Astrocyte (in vitro differentiated cells and primary cell): ENCODE results near the gene KLHL22. TPM values are rescaled to one million over a fixed set of nuclear protein-coding genes. Genes with fewer than 3 reads are reported as not detected.

Experiments
- DNase-seq: peaks from one replicate; pipeline ENCODE4 v3.0.0-alpha.2; 2010; ENCODE audit warnings: low read depth
- FAIRE-seq: peaks from 2 replicates; lab custom pipeline; 2011; peaks lifted over from hg19 to GRCh38; lab: Jason Lieb, UNC
- H2AFZ ChIP-seq: 2 replicates; pipeline ENCODE4 v1.6.0; 2012; ENCODE audit warnings: low read depth, low read length, inconsistent platforms
- H3K27ac ChIP-seq: 2 replicates; pipeline ENCODE4 v1.5.1; 2011; ENCODE audit warnings: low read depth, low read length, inconsistent platforms
- H3K27me3 ChIP-seq: 2 replicates; pipeline ENCODE4 v1.6.0; 2011; ENCODE audit warnings: low read length, inconsistent platforms; ENCODE audit not compliant: insufficient read depth
- H3K36me3 ChIP-seq: 2 replicates; pipeline ENCODE4 v1.5.1; 2011; ENCODE audit warnings: low read length, inconsistent platforms; ENCODE audit not compliant: insufficient read depth
- H3K4me1 ChIP-seq: 2 replicates; pipeline ENCODE4 v1.5.1; 2011; ENCODE audit warnings: low read length, inconsistent platforms; ENCODE audit not compliant: insufficient read depth
- H3K4me2 ChIP-seq: 2 replicates; pipeline ENCODE4 v1.6.0; 2012; ENCODE audit warnings: low read length, inconsistent platforms
- H3K4me3 ChIP-seq: 2 replicates; pipeline ENCODE4 v1.5.1; 2011; ENCODE audit warnings: low read depth, mild to moderate bottlenecking, low read length, inconsistent platforms; ENCODE audit not compliant: insufficient read depth
- H3K79me2 ChIP-seq: 2 replicates; pipeline ENCODE4 v1.6.0; 2012; ENCODE audit warnings: mild to moderate bottlenecking, low read length, inconsistent platforms; ENCODE audit not compliant: insufficient read depth
- H3K9ac ChIP-seq: 2 replicates; pipeline ENCODE4 v1.6.0; 2012; ENCODE audit warnings: mild to moderate bottlenecking, low read length, inconsistent platforms
- H3K9me3 ChIP-seq: 2 replicates; pipeline ENCODE4 v1.5.1; 2012; ENCODE audit warnings: low read depth, mild to moderate bottlenecking, low read length, inconsistent platforms; ENCODE audit not compliant: insufficient read depth
- H4K20me1 ChIP-seq: 2 replicates; pipeline ENCODE4 v1.6.0; 2012; ENCODE audit warnings: low read length, inconsistent platforms; ENCODE audit not compliant: insufficient read depth
- H3K27ac Mint-ChIP-seq: one replicate; pipeline ENCODE4 v1.8.0; 2021; ENCODE audit warnings: mild to moderate bottlenecking, mixed read lengths; ENCODE audit not compliant: unreplicated experiment
- H3K27me3 Mint-ChIP-seq: one replicate; pipeline ENCODE4 v1.8.0; 2021; ENCODE audit warnings: low read depth, mixed read lengths; ENCODE audit not compliant: unreplicated experiment
- H3K36me3 Mint-ChIP-seq: one replicate; pipeline ENCODE4 v1.8.0; 2021; ENCODE audit warnings: low read depth, mixed read lengths; ENCODE audit not compliant: unreplicated experiment
- H3K4me1 Mint-ChIP-seq: one replicate; pipeline ENCODE4 v1.8.0; 2021; ENCODE audit warnings: low read depth, mixed read lengths; ENCODE audit not compliant: unreplicated experiment
- H3K4me3 Mint-ChIP-seq: one replicate; pipeline ENCODE4 v1.8.0; 2021; ENCODE audit warnings: mild to moderate bottlenecking, moderate library complexity, mixed read lengths; ENCODE audit not compliant: unreplicated experiment
- H3K9me3 Mint-ChIP-seq: one replicate; pipeline ENCODE4 v1.8.0; 2021; ENCODE audit warnings: mild to moderate bottlenecking, mixed read lengths; ENCODE audit not compliant: unreplicated experiment
- EZH2 ChIP-seq: IDR thresholded peaks from 2 replicates; pipeline ENCODE4 v1.6.1; 2012; ENCODE audit warnings: mild to moderate bottlenecking, low read length, inconsistent platforms; ENCODE audit not compliant: insufficient read depth
- total RNA-seq: library from RNA; stranded (reverse); gene quantifications from 2 replicates; pipeline ENCODE4 v1.2.1, GENCODE V29; 2021
- TF ChIP-seq, protein P1 (sequence below): IDR thresholded peaks from 2 replicates; pipeline ENCODE4 v1.5.1; 2011; ENCODE audit warnings: low read depth, mild to moderate bottlenecking, inconsistent platforms, low read length, moderate library complexity; ENCODE audit not compliant: insufficient read depth

The KLHL22 gene
- total RNA-seq, 1 donor from 2014 or later: 14.0 TPM

DNA sequence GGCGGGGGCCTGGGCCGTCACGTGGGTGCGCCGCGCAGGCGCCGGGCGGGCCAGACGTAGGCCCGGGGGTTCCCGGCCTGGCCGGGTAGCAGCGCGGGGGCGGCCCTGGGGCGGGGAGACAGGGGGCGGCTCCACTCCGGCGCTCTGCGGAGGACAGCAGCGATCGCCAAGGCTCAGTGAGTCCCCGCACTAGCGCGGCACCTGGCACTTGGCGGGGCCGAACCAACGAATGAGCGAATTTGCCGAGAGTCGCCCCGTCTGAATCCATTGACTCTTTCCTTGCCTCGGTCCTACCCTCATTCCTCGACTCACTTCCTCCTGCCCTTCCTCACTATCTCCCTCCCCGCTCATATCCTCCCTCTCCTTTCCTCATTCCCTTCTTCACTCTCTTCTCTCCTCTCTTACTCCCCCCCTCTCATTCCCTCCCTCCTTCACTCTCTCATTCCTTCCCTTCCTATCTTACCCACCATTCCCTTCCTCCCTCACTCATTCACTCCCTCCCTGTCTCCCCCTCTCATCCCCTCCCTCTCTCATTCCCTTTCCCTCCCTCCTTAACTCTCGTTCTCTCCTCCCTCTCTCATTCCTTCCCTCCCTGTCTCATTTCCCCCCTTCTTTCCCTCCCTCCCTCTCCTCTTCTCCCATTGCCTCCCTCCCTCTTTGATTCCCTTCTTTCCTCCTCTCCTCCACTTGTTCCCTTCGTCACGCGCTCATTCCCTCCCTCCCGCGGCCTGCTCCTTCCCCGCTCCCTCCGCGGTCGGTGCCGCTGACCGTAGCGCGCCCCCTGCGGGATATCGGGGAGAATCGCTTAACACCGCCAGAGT is 476 bp upstream of the KLHL22 start:
- Histone ChIP-seq H3K4me1 (peaks cover 11% of the 10 kb centered on the region), H2AFZ (peak overlapping the region; percentile 97), H3K79me2 (peaks cover 40% of the 10 kb centered on the region), H3K27ac (peak overlapping the region; percentile 78), H3K36me3 (no peaks in the 10 kb centered on the region), H3K4me2 (peak overlapping the region; percentile 100), H4K20me1 (peaks cover 39% of the 10 kb centered on the region), H3K27me3 (no peaks in the 10 kb centered on the region), H3K9ac (peak overlapping the region; percentile 89), H3K4me3 (peak overlapping the region; percentile 69), H3K9me3 (no peaks in the 10 kb centered on the region)
- Mint-ChIP-seq H3K9me3 (no peaks in the 10 kb centered on the region), H3K36me3 (no peaks in the 10 kb centered on the region), H3K4me1 (peaks cover 6% of the 10 kb centered on the region), H3K27me3 (no peaks in the 10 kb centered on the region), H3K27ac (peak overlapping the region; percentile 58), H3K4me3 (peak overlapping the region; percentile 88)
- TF ChIP-seq EZH2: no peak
- TF ChIP-seq, protein P1, sequence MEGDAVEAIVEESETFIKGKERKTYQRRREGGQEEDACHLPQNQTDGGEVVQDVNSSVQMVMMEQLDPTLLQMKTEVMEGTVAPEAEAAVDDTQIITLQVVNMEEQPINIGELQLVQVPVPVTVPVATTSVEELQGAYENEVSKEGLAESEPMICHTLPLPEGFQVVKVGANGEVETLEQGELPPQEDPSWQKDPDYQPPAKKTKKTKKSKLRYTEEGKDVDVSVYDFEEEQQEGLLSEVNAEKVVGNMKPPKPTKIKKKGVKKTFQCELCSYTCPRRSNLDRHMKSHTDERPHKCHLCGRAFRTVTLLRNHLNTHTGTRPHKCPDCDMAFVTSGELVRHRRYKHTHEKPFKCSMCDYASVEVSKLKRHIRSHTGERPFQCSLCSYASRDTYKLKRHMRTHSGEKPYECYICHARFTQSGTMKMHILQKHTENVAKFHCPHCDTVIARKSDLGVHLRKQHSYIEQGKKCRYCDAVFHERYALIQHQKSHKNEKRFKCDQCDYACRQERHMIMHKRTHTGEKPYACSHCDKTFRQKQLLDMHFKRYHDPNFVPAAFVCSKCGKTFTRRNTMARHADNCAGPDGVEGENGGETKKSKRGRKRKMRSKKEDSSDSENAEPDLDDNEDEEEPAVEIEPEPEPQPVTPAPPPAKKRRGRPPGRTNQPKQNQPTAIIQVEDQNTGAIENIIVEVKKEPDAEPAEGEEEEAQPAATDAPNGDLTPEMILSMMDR: peak; percentile 65
- no peak for FAIRE-seq
- peak; percentile 78 for DNase-seq

DNA sequence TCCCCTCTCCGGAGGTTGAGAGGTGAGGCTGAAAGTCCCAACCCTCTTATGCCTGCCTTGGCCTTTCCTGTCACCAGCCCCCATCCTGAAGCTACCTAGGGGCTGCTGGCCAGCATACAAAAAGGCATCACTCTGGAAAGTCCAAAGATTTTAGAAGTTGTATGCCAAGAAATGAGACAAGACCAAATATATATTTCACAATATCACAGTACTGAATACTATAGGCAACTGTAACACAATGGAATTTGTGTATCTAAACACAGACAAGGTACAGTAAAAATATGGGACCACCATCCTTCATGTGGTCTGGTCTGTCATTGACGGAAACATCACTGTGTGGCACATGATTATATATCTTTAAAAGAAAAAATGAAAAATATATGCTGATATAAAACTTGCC is 4.2 kb downstream of the KLHL22 start:
- peaks cover 61% of the 10 kb centered on the region for H4K20me1 ChIP-seq
- TF ChIP-seq, protein P1: no peak
- H3K4me1 ChIP-seq: peaks cover 7% of the 10 kb centered on the region
- Mint-ChIP-seq H3K27ac (no peak overlapping the region), H3K9me3 (no peaks in the 10 kb centered on the region), H3K4me3 (no peak overlapping the region), H3K27me3 (no peaks in the 10 kb centered on the region), H3K4me1 (peaks cover 4% of the 10 kb centered on the region), H3K36me3 (peaks cover 12% of the 10 kb centered on the region)
- no peak overlapping the region for H3K4me3 ChIP-seq
- no peaks in the 10 kb centered on the region for H3K36me3 ChIP-seq
- H3K4me2 ChIP-seq: no peak overlapping the region
- no peaks in the 10 kb centered on the region for H3K27me3 ChIP-seq
- H3K9ac ChIP-seq: no peak overlapping the region
- no peak overlapping the region for H2AFZ ChIP-seq
- no peaks in the 10 kb centered on the region for H3K9me3 ChIP-seq
- peaks cover 60% of the 10 kb centered on the region for H3K79me2 ChIP-seq
- no peak for FAIRE-seq
- no peak for DNase-seq
- H3K27ac ChIP-seq: no peak overlapping the region

DNA sequence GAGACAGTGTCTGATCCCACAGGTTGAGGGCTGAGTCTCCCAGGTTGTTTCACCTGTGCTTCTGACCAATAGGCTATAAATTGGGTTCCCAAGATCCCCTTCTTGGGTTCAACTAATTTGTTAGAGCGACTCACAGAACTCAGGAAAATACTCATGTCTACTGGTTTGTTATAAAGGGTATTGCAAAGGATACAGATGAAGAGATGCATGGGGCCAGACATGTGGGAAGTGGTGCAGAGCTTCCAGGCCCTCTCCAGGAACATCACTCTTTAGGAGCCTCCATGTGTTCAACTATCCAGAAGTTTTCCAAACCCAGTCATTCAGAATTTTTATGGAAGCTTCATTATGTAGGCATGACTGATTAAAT is 4.7 kb downstream of the KLHL22 start:
- peaks cover 7% of the 10 kb centered on the region for H3K4me1 Mint-ChIP-seq

More for the DNA sequence above, 4.7 kb downstream of the KLHL22 start:
- Histone ChIP-seq H3K36me3 (no peaks in the 10 kb centered on the region), H3K27ac (no peak overlapping the region), H3K27me3 (no peaks in the 10 kb centered on the region), H3K9ac (no peak overlapping the region), H4K20me1 (peaks cover 61% of the 10 kb centered on the region), H2AFZ (no peak overlapping the region), H3K4me1 (peaks cover 6% of the 10 kb centered on the region), H3K79me2 (peaks cover 60% of the 10 kb centered on the region), H3K4me3 (no peak overlapping the region), H3K9me3 (no peaks in the 10 kb centered on the region), H3K4me2 (no peak overlapping the region)
- Mint-ChIP-seq H3K27me3 (no peaks in the 10 kb centered on the region), H3K9me3 (no peaks in the 10 kb centered on the region), H3K27ac (no peak overlapping the region), H3K36me3 (peaks cover 12% of the 10 kb centered on the region), H3K4me3 (no peak overlapping the region)
- FAIRE-seq (no peak), DNase-seq (no peak)
- TF ChIP-seq EZH2: no peak
- TF ChIP-seq, protein P1: no peak
